HS-5 (cell line): ENCODE results near the gene PPP1R1B.

Experiments used
- DNase-seq: peaks from one replicate; pipeline ENCODE4 v3.0.0-alpha.2; 2012; ENCODE audit warnings: low read depth

Gene PPP1R1B

DNA sequence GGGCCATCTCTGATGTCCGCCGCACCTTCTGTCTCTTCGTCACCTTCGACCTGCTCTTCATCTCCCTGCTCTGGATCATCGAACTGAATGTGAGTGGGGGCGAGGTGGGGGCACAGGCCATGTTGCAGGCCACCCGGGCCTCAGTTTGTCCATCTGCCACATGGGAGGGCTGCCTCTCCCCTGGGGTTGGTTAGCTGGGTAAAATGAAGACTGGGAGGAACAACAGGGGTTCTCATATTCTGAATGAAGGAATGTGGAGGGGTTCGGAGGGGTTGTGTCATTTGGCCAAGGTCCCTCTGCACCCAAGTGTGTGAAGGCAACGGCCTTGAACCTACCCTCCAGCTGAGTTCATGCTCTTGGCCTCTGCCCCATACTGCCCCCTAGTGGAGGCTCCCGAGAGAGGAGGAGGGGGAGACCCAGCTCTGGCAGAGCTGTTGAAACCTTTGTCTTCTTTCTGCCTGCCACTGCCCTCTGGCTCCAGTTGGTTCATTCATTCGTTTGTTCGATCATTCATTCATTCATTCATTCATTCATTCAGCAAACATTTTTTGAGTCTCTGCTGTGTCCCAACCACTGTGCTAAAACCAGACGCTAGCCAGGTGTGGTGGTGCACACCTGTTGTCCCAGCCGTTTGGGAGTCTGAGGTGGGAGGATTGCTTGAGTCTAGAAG, 27.0 kb downstream of the PPP1R1B start:
- DNase-seq, result no peak

GRCh38 chr17:39655105-39655504, 28.4 kb downstream of the PPP1R1B start:
- DNase-seq, result no peak

GRCh38 chr17:39658346-39658745, 31.6 kb downstream of the PPP1R1B start:
- DNase-seq, result no peak

DNA sequence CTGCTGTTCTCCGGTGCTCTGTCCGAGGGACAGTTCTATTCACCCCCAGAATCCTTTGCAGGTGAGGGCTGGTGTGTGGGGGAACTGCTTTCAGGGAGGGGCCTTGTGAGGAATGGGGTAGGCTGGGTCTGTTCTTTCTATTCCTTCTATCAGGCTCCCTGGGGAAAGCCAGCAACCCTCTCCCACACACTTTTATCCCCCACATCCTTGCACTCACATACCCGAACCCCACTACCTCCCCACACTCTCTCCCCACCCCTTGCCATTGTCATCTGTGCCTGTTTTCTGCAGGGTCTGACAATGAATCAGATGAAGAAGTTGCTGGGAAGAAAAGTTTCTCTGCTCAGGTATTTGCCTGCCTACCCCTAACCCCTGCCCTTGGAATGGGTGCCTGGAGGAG, 32.0 kb downstream of the PPP1R1B start:
- DNase-seq, result no peak

GRCh38 chr17:39659279-39660010, 32.7 kb downstream of the PPP1R1B start:
- DNase-seq, result no peak

DNA sequence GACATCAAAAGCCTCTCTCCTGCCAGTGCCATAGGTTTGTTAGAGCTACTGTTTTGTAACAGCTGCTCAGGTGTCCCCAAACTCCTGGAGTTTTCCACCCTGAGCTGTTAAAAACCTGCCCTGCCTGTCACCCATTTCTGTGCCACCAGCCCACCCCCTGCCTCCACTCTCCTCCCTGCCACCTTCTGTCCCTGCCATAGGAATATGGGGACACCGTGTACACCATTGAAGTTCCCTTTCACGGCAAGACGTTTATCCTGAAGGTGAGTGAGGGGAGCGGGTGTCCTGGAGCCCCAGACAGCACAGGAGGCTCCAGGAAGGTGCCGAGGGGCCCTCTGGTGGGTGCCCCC, 33.2 kb downstream of the PPP1R1B start:
- no peak for DNase-seq

DNA sequence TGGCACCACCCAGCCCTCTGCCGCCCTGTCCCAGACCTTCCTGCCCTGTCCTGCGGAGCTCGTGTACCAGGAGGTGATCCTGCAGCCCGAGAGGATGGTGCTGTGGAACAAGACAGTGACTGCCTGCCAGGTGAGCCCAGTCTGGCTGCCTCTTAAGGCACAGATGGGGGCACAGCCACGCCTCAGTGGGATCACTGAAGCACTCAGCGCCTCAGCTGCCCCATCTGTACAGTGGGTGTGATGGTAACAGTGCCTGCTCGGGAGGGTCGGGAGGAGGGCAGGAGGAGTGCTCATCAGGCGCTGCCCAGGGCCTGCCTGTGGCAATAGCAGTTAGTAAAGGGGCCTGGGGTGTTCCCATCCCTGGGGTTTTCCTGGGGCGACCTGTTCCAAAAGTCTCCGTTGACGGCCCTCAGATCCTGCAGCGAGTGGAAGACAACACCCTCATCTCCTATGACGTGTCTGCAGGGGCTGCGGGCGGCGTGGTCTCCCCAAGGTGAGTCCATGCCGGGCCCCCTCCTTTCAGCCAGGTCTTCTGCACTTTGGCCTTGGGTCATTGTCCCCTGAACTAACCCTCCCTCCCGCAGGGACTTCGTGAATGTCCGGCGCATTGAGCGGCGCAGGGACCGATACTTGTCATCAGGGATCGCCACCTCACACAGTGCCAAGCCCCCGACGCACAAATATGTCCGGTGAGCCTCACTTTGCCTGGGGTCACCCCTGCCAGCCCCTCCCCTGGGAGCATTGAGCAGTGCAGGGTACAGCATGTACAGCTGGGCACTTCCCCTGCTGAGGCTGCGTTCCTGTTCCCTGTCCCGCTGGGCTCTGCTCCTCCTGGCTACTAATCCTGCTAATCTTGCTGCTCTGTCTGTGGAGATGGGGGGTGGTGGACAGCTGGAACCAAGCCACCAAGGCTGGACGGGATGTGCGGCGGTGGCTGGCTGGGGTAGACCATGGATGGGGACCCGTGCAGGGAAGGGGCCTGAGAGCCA, 33.9 kb downstream of the PPP1R1B start:
- DNase-seq, result no peak

- no peak for DNase-seq
These were observed 35.2 kb downstream of the PPP1R1B start for GRCh38 chr17:39661744-39662541.

DNA sequence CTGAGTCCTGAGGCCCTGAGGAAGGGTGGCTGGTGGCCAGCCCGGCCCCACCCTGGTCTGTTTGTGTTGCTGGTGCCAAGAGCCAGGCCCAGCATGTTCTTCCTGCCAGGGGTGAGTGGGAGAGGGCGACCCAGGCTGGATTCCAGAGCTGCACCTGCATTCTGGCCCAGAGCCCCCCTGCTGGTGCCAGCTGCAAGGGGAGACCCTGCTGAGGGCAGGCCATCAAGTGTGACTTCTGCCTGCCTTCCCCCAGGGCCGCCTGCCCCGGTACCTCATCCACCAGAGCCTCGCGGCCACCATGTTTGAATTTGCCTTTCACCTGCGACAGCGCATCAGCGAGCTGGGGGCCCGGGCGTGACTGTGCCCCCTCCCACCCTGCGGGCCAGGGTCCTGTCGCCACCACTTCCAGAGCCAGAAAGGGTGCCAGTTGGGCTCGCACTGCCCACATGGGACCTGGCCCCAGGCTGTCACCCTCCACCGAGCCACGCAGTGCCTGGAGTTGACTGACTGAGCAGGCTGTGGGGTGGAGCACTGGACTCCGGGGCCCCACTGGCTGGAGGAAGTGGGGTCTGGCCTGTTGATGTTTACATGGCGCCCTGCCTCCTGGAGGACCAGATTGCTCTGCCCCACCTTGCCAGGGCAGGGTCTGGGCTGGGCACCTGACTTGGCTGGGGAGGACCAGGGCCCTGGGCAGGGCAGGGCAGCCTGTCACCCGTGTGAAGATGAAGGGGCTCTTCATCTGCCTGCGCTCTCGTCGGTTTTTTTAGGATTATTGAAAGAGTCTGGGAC, 36.0 kb downstream of the PPP1R1B start:
- DNase-seq, result no peak

- DNase-seq, result no peak
These were observed 36.6 kb downstream of the PPP1R1B start for GRCh38 chr17:39663340-39663687.

- no peak for DNase-seq
These were observed 37.2 kb downstream of the PPP1R1B start for GRCh38 chr17:39663688-39664580.

GRCh38 chr17:39664581-39665561, 38.1 kb downstream of the PPP1R1B start, which contains the start of gene TCAP:
Gene TCAP, plus strand, starts transcription at chr17:39665349. Its CDS starts 11 bp downstream, at chr17:39665360.
- no peak for DNase-seq

- no peak for DNase-seq
These were observed 39.0 kb downstream of the PPP1R1B start for GRCh38 chr17:39665642-39666224.

GRCh38 chr17:39666231-39666600, 39.5 kb downstream of the PPP1R1B start:
- DNase-seq, result no peak

DNA sequence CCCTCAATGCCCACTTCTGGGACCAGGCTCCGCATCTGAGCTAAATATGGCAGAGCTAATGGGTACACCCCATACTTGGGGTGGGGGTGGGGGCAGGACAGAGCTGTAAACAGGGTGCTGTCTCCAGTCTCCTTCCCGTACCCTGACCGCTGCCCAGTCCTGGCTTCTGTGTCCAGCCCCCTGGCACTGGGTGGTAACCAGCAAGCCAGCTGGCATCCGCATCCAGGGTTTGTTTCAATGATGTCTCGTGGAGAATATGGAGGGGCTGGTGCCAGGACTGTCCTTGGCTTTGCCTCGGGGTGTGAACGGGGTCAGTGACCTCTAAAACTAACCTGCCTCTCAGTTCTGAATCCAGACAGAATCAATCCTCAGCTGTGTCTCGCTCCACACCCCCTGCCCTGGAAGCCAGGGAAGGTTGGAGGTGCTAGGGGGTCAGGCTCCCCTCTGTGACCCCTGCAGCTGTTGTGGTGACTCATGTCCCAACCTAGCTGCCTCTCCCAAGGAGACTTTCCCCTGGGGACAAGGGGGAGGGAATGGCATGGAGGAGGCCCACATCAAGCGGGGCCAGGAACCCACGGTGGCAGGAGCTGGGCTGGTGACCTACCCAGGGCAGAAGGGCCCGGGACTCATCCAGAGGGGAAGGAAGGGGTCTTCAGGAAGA, 40.0 kb downstream of the PPP1R1B start:
- no peak for DNase-seq

DNA sequence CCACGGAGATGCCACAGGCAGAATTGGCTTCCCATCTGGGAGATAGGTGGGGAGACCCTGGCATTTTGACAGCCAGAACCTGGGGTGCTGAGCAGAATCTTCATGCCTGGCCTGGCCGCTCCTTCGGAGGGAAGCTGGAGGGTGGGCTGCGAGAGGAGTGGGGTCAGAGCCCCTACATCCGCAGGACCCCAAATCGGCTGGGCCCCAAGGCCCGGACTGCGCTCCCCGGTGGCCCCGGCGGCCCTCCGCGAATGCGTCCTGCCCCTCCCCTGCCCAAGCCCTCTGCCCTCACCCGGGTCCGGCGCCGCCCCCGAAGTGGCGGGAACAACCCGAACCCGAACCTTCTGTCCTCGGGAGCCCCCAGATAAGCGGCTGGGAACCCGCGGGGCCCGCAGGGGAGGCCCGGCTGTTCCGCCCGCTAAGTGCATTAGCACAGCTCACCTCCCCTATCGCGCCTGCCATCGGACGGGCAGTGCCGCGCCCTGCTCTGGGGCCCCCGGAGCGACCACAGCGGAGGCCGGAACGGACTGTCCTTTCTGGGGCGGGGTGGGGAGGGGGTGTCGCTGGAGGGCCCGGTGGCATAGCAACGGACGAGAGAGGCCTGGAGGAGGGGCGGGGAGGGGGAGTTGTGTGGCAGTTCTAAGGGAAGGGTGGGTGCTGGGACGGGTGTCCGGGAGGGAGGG, 40.7 kb downstream of the PPP1R1B start:
- no peak for DNase-seq
